Renal cortical epithelial cell (primary cell): ENCODE results near the gene ZNF609. TPM values are rescaled to one million over a fixed set of nuclear protein-coding genes. Genes with fewer than 3 reads are reported as not detected.

ENCODE experiments used
- DNase-seq: peaks from one replicate; pipeline ENCODE4 v3.0.0-alpha.2; 2011; ENCODE audit warnings: low read depth
- total RNA-seq: library from RNA; depleted of rRNA; stranded (reverse); fragments of >200 nt; gene quantifications from 2 replicates; pipeline ENCODE4 v1.2.3, GENCODE V29; 2014

The ZNF609 gene
- 12.0 and 35.6 TPM in 2 replicates for total RNA-seq

GRCh38 chr15:64460206-64460723 is at the start of gene ZNF609:
Gene ZNF609, plus strand, starts transcription at chr15:64460578. Its CDS starts 38,842 bp downstream, at chr15:64499420.
- DNase-seq: peak; percentile 76

- no peak for DNase-seq
Observed at GRCh38 chr15:64412216-64412615, 48.2 kb upstream of the ZNF609 start.

GRCh38 chr15:64422697-64423096 is 37.7 kb upstream of the ZNF609 start:
- DNase-seq: no peak

- no peak for DNase-seq
Observed at GRCh38 chr15:64423970-64424369, 36.4 kb upstream of the ZNF609 start.

GRCh38 chr15:64425221-64425620 is 35.2 kb upstream of the ZNF609 start:
- DNase-seq: no peak

- DNase-seq: peak; percentile 59
Observed at GRCh38 chr15:64426845-64427465, 33.4 kb upstream of the ZNF609 start.

GRCh38 chr15:64429448-64429847 is 30.9 kb upstream of the ZNF609 start:
- DNase-seq: no peak

GRCh38 chr15:64430000-64430735 is 30.2 kb upstream of the ZNF609 start:
- DNase-seq: peak; percentile 88

GRCh38 chr15:64437982-64438381 is 22.4 kb upstream of the ZNF609 start:
- no peak for DNase-seq

- no peak for DNase-seq
Observed at GRCh38 chr15:64438653-64439447, 21.5 kb upstream of the ZNF609 start.

- no peak for DNase-seq
Observed at GRCh38 chr15:64441852-64442251, 18.5 kb upstream of the ZNF609 start.

GRCh38 chr15:64443016-64443415 is 17.4 kb upstream of the ZNF609 start:
- DNase-seq: no peak

- DNase-seq: peak; percentile 95
Observed at GRCh38 chr15:64443747-64444621, 16.4 kb upstream of the ZNF609 start.

GRCh38 chr15:64444836-64445235 is 15.5 kb upstream of the ZNF609 start:
- no peak for DNase-seq

GRCh38 chr15:64447536-64448315 is 12.7 kb upstream of the ZNF609 start:
- DNase-seq: no peak

GRCh38 chr15:64452988-64453688 is 7.2 kb upstream of the ZNF609 start:
- no peak for DNase-seq

- no peak for DNase-seq
Observed at GRCh38 chr15:64453689-64454037, 6.7 kb upstream of the ZNF609 start.

- DNase-seq: no peak
Observed at GRCh38 chr15:64454282-64454681, 6.1 kb upstream of the ZNF609 start.

GRCh38 chr15:64455961-64456371 is 4.4 kb upstream of the ZNF609 start:
- peak; percentile 41 for DNase-seq

GRCh38 chr15:64456634-64457108 is 3.7 kb upstream of the ZNF609 start:
- no peak for DNase-seq
